Adrenal gland (tissue), 5 donors: ENCODE data around the gene PSD.

Experiments used
- CTCF ChIP-seq, 6 experiments: fragments of 450-650 bp in 4 of 6; fragments of 200-600 bp in 2 of 6; sonication (generic) in 1 of 6; IDR thresholded peaks; 1 replicate in 5 of 6; 2 replicates in 1 of 6; pipeline versions ENCODE4 v1.5.1 to v1.8.0; 2016 to 2021; ENCODE audit warnings: antibody characterized with exemption in 6 of 6, mild to moderate bottlenecking in 2 of 6, moderate library complexity in 1 of 6
- POLR2A ChIP-seq, 2 donors: fragments of 450-650 bp; IDR thresholded peaks; one replicate each; pipeline ENCODE4 v1.6.1; 2017; ENCODE audit warnings: antibody characterized with exemption in 2 of 2, mild to moderate bottlenecking in 2 of 2, moderate library complexity in 1 of 2
- donor health status: DM: no; HTN: no; CAD: no.

- no peak for TF ChIP-seq CTCF (IDR thresholded peaks at IDR 0.05)
- no peak for TF ChIP-seq POLR2A (IDR thresholded peaks at IDR 0.05)
Observed at GRCh38 chr10:102394801-102395399, 23.7 kb downstream of the PSD start.
